Amygdala (tissue), 56 donors: ENCODE measurements around the gene ICOS.
"Not testable (repeated sequence)": the region's sequence is repeated elsewhere in the genome, so short reads cannot be mapped to it uniquely, and the experiment has no call there.

Experiments used
- DNase-seq, 56 donors: peaks; one replicate each; lab custom pipeline; 2025; lab: John Stamatoyannopoulos, UW

Gene ICOS

DNA sequence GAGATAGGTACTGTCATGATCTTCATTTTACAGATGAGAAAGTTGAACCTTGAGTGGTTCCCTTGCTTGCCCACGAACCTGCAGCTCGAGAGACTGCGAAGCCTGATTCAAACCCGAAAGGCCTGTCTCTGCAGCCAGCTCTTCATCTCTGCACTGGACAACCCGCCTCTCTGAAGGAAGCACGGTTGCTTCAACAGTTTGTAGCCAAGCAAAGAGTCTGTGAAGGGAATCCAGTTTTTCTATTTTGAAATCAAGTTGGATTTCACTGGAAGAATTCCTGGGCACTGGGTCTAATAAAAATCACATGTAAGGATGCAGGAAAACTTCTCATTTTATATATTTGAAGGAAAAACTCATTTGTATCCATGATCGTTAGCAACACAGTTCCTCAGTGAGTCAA lies 21.3 kb upstream of the ICOS start:
- DNase-seq = no peak

- no peak for DNase-seq
Observed at GRCh38 chr2:203916756-203917155, 19.8 kb upstream of the ICOS start.

- no peak for DNase-seq
Observed at GRCh38 chr2:203918264-203918663, 18.3 kb upstream of the ICOS start.

GRCh38 chr2:203918839-203919238 lies 17.7 kb upstream of the ICOS start:
- no peak for DNase-seq

DNA sequence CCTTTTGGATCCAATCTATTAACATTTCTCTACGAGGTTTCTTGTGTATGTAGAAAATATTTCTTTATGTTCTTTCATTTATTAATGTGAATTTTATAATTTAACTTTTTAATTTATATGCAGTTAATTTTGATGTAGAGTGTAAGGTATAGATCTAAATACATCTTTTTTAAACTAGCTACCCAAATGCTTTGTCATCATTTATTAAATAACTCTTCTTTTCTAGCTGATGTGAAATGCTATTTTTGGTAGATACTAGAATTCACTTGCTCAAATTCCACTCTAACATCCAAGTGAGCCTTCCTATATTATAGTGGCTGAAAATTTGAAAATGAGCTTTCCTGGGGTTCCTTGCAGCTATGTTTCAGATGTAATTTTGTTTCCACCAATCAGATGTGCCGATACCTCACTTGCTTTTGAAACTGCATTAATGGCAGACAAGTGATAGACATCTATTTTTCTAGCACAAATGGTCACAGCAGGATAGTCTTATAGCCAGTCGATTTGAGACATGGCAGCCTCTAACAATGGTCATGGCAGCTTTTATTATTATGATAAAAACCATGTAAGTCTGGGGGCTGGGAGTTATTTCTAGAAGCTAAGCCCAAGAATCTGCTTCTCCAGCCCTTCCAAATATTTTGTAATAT lies 10.9 kb upstream of the ICOS start:
- DNase-seq = no peak

- no peak for DNase-seq
Observed at GRCh38 chr2:203928849-203929248, 7.7 kb upstream of the ICOS start.

DNA sequence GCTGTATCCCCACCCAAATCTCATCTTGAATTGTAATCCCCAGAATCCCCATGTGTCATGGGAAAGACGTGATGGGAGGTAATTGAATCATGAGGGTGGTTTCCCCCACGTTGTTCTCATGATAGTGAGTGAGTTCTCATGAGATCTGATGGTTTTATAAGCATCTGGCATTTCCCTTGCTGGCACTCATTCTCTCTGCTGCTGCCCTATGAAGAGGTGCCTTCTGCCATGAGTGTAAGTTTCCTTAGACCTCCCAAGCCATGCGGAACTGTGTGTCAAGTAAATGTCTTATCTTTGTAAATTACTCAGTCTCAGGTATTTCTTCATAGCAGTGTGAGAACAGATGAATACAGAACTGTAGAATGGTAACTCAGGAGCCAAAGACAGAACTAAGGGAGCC lies 5.3 kb upstream of the ICOS start:
- DNase-seq = not testable (repeated sequence)

GRCh38 chr2:203934041-203934492 lies 2.5 kb upstream of the ICOS start:
- DNase-seq = no peak

DNA sequence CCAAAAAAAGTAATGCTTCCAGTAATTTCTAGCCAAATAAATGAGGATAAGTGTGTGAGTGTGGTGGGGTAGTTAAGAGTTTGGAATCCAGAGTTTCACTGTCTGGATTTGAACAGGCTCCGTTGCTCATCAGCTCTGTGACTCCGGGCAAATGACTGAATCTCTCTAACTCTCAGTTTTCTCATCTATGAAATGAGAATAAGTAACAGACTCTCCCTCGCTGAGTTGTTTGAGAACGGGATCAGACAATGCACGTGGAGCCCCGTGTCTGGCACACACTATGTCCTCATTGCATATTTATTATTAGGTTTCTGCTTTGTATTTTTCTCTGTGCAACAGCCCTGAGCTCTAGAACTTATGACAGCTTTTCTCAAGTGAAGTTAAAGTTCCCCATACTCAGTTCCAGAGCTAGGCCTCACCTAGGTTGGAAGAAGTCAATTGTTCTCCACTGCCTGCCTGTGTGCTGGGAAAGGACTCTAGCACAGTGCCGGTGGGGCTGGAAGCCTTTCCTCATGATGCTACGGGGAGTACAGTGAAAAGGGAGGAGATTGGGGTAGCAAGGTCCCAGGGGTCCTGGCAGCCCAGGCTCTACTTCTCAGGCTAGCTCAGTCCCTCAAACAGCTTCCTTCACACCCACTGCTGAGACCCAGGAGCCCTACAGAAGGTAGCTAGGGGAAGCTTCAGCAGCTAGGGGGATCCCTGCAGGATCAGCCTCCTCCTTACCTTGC lies 1.7 kb upstream of the ICOS start:
- DNase-seq = no peak

DNA sequence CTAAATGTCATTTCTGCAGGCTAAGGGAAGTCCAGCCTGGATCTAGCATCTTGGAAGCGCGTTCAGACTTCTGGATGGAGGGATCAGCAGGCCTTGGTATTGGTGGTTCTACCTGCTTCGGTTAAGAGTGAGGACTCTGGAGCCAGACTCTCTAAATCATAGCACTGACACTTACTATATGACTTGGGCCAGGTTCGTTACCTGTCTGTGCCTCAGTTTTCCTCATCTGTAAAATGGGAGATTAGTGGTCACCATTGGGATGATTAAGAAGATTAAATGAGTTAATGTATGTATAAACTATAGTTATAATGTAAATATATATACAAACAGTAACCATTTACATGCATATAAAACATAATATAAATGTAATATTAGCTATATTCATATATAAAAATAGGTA lies 995 bp upstream of the ICOS start:
- DNase-seq = no peak

GRCh38 chr2:203936949-203937348 lies 386 bp downstream of the ICOS start:
- no peak for DNase-seq

- no peak for DNase-seq
Observed at GRCh38 chr2:203937788-203938187, 1.2 kb downstream of the ICOS start.

DNA sequence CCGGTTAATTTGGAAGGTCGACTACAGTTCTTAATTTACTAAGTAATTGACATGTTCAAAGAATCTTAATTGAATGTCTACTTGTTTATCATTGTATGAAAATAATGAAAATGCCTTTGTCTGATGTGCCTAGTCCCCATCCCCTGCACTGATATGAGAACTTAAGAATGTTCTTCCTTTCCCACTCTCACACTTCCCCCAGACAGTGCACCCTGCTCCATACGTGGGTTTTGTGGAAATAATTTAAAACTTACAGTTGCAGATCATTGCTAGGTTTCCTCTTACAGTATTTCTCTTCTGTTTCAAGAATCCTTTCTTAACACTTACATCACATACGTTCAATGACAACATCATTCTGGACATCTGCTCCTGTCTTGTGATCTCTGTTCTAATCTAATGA lies 3.5 kb downstream of the ICOS start:
- no peak for DNase-seq

DNA sequence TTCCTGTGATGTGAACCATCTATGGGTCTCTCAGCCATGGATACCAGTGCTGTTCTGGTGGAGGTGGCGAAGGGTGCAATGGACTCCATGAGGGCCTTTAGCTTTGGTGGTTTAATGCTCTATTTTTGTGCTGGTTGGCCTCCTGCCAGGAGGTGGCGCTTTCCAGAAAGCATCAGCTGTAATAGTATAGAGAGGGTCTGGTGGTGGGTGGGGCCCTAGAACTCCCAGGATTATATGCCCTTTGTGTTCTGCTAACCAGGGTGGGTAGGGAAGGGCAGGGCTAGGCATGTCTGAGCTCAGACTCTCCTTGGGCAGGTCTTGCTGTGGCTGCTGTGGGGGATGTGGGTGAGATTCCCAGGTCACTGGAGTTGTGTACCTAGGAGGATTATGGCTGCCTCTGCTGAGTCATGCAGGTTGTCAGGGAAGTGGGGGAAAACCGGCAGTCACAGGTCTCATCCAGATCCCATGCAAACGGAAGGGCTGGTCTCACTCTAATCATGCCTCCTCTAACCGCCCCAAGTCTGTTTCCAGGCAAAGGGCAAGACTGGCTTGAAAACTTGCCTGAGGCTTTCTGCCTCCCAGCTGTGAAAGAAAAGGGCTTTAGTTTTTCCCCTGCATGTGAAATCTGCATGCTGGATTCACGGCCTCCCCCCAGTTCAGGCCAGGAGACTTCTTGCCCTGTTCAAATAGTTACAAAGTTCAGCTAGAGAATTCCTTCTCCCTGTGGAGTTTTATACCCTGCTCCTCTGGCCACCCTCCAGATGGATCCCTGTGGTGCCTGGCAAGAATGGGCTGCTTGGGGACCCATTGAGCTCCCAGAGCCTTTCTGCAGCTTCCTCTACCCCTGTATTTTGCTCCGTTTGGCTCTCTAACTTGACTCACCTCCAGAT lies 7.2 kb downstream of the ICOS start:
- DNase-seq = not testable (repeated sequence)

DNA sequence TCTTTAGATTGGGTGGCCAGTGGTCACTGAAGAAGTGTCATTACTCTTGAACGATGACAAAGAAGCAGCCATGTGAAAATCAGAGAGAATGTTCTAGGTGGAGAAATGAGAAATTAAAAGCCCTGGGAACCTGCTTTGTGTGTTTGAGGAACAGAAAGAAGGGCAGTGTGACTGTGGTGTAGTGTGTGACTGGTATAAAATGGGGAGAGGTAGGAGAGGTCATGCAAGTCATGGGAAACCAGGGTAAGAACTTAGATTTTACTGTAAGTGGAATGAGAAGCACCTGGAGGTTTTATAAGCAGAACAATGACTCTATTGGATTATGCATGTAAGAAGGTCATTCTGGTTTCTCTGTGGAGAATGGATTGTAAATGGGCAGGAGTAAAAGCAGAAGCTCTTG lies 12.2 kb downstream of the ICOS start:
- no peak for DNase-seq

GRCh38 chr2:203949228-203949627 lies 12.7 kb downstream of the ICOS start:
- no peak for DNase-seq

DNA sequence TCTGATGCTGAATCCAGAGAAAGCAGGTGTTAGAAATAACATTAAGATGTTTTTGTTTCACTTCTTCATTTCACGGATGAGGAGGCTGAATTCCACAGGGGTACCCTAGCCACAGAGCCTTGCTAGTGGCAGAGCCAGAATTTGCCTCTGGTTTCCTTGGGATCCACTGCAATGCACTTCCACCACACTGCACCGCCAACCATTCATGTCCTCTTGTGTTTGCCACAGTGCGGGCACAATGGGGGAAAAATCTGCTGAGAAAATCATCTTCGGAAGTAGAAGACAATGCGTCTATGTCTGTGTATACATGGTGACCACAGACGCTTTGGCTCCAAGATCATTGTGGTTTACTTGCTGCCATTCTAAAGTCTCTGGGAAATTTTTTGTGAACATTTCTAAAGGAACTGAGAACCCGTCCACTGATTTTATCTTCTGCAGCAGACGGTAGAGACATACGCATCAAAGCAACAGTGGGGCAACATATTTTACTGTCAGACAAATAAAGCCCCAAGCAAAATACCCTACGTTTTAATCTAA lies 14.9 kb downstream of the ICOS start:
- DNase-seq = no peak

GRCh38 chr2:203959265-203959664 lies 22.7 kb downstream of the ICOS start:
- DNase-seq = no peak

- no peak for DNase-seq
Observed at GRCh38 chr2:203959672-203960071, 23.1 kb downstream of the ICOS start.

GRCh38 chr2:203960811-203961210 lies 24.2 kb downstream of the ICOS start:
- DNase-seq = no peak

DNA sequence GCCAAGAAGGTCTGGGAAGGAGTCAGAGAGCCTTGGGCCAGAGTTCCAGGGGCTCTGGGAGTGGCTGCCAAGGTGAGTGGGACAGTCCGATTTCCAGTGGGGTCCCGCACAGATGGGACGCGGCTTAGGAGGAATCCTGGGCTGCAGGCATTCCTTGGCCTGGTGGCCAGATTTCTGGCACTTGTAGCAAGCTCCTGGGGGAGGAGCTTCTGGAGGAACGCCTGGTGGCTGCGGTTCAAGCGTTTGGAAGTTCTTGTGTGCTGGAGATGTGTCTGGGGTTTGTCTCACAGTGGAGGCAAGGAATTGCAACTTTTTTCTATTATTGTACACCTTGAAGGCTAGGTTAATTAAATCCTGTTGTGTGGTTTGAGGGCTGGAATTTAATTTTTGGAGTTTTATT lies 28.6 kb downstream of the ICOS start:
- DNase-seq = not testable (repeated sequence)
